Mesendoderm (in vitro differentiated cells): ENCODE results near the gene QPCTL.

Experiments
- DNase-seq: peaks from one replicate; pipeline ENCODE4 v3.0.0; 2013
- H2AK5ac ChIP-seq: 2 replicates; pipeline ENCODE4 v1.6.1; 2013; ENCODE audit warnings: low read length, inconsistent platforms
- H2BK120ac ChIP-seq: 2 replicates; pipeline ENCODE4 v1.6.1; 2013; ENCODE audit warnings: low read depth, mild to moderate bottlenecking, low read length, moderate library complexity, mixed read lengths
- H2BK15ac ChIP-seq: replicated peaks from 2 replicates; pipeline ENCODE4 v1.6.1; 2013; ENCODE audit warnings: low read depth, mild to moderate bottlenecking, moderate library complexity
- H2BK5ac ChIP-seq: 2 replicates; pipeline ENCODE4 v1.6.1; 2013; ENCODE audit warnings: low read length, inconsistent platforms
- H3K18ac ChIP-seq: 2 replicates; pipeline ENCODE4 v1.6.1; 2013; ENCODE audit warnings: mild to moderate bottlenecking, low read length, mixed read lengths
- H3K23ac ChIP-seq: one replicate; pipeline ENCODE4 v1.6.1; 2013; ENCODE audit warnings: low read length
- H3K27ac ChIP-seq: 2 replicates; pipeline ENCODE4 v1.5.1; 2013; ENCODE audit warnings: low read depth, mild to moderate bottlenecking, inconsistent platforms, low read length, moderate library complexity
- H3K27me3 ChIP-seq: 2 replicates; pipeline ENCODE4 v1.6.1; 2013; ENCODE audit warnings: low read length, control low read depth, mild to moderate bottlenecking, inconsistent platforms; ENCODE audit not compliant: insufficient read depth, poor library complexity
- H3K36me3 ChIP-seq: 2 replicates; pipeline ENCODE4 v1.6.1; 2013; ENCODE audit warnings: low read length, inconsistent platforms; ENCODE audit not compliant: control insufficient read depth, insufficient read depth
- H3K4ac ChIP-seq: one replicate; pipeline ENCODE4 v1.6.1; 2013; ENCODE audit warnings: low read depth, mild to moderate bottlenecking, low read length, moderate library complexity
- H3K4me1 ChIP-seq: 2 replicates; pipeline ENCODE4 v1.6.1; 2013; ENCODE audit warnings: low read depth, low read length, inconsistent platforms; ENCODE audit not compliant: control insufficient read depth
- H3K4me2 ChIP-seq: 2 replicates; pipeline ENCODE4 v1.6.1; 2013; ENCODE audit warnings: low read length
- H3K4me3 ChIP-seq: 2 replicates; pipeline ENCODE4 v1.5.1; 2013; ENCODE audit warnings: mild to moderate bottlenecking, low read length
- H3K56ac ChIP-seq: one replicate; pipeline ENCODE4 v1.6.1; 2013; ENCODE audit warnings: low read length
- H3K79me1 ChIP-seq: 2 replicates; pipeline ENCODE4 v1.6.1; 2013; ENCODE audit warnings: low read length, inconsistent platforms
- H3K79me2 ChIP-seq: 2 replicates; pipeline ENCODE4 v1.6.1; 2013; ENCODE audit warnings: mild to moderate bottlenecking, low read length; ENCODE audit not compliant: control insufficient read depth, insufficient read depth
- H3K9ac ChIP-seq: 2 replicates; pipeline ENCODE4 v1.6.1; 2013; ENCODE audit warnings: low read length, inconsistent platforms
- H4K5ac ChIP-seq: one replicate; pipeline ENCODE4 v1.6.1; 2013; ENCODE audit warnings: low read length
- H4K8ac ChIP-seq: one replicate; pipeline ENCODE4 v1.6.1; 2013; ENCODE audit warnings: low read depth, mild to moderate bottlenecking, control low read depth, low read length, moderate library complexity
- WGBS: extraction: QIAGEN DNeasy Blood & Tissue Kit; methylation state at CpG from one replicate; pipeline ENCODE4 v1.1.7; 2013; ENCODE audit warnings: low lambda C conversion rate, missing lambda C conversion rate; ENCODE audit not compliant: insufficient coverage; ENCODE audit errors: extremely low coverage; 5-methylcytosine and 5-hydroxymethylcytosine counted together

The QPCTL gene

DNA sequence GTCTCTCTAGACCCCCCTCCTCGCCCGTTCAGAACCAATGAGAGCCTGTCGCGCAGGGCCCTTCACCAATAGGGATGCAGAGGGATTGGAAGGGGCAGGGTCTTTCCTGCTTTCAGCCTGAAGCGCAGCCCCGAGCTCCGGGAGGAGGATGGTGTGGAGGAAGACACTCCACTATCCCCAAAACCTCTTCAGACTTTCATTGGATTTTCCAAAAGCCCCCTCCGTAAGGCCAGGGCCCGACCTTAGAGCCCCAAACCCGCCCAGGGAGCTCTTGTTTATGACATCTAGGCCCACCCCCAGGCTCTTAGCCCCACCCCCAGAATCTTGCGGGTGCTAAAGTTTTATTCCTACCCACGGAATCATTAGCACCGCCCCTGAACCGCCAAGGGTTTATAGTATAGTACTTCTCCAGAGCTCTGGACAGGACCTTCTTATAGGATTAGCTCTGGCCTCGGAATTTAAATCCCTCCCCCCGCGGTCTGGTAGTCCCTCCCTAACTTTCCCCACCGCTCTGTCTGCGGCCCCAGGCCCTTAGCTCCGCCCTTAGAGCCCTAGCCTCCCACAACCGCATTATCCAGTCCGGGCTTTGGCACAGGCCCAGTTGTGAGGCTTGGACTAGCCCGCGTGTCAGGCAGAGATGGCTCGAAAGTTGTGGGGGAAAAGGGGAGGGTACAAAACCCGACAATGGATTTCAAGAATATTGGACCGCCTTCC is 46.7 kb upstream of the QPCTL start:
- Histone ChIP-seq H3K79me2 (no peaks in the 10 kb centered on the region), H3K4ac (no peak overlapping the region), H4K8ac (no peak overlapping the region), H2BK15ac (no peak overlapping the region), H4K5ac (no peak overlapping the region), H2BK120ac (no peak overlapping the region), H2BK5ac (no peak overlapping the region), H3K18ac (no peak overlapping the region), H3K4me2 (peak overlapping the region; percentile 32), H3K4me3 (peak overlapping the region; percentile 16), H3K9ac (no peak overlapping the region), H3K56ac (peak overlapping the region; percentile 8), H3K27ac (no peak overlapping the region), H3K23ac (no peak overlapping the region), H3K27me3 (no peaks in the 10 kb centered on the region), H3K4me1 (peaks cover 6% of the 10 kb centered on the region), H2AK5ac (no peak overlapping the region), H3K36me3 (no peaks in the 10 kb centered on the region), H3K79me1 (no peaks in the 10 kb centered on the region)
- peak; percentile 95 for DNase-seq
- WGBS: no CpG with 5 or more reads among the region's 27 CpGs

DNA sequence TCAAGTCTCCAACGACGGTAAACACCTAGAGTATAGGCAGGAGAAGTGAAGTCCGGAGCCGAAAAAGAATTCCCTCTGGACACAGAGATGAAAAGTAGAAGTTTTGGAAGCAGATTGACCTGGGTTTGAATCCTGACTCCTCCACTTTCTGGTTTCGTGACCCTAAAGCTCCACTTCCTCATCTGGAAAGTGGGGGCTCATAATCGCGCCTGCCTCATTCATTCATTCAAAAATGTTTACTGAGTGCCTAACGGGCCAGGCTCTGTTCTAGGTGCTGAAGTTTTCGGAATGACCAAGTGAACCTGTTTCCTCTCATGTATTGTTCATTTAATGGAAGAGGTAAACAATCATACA is 46.1 kb upstream of the QPCTL start:
- Histone ChIP-seq H3K79me1 (no peaks in the 10 kb centered on the region), H4K5ac (no peak overlapping the region), H3K18ac (no peak overlapping the region), H2BK5ac (no peak overlapping the region), H3K79me2 (no peaks in the 10 kb centered on the region), H4K8ac (no peak overlapping the region), H2BK15ac (no peak overlapping the region), H3K27ac (no peak overlapping the region), H3K4me1 (peaks cover 6% of the 10 kb centered on the region), H3K27me3 (no peaks in the 10 kb centered on the region), H3K4ac (no peak overlapping the region), H3K9ac (peak overlapping the region; percentile 33), H3K4me3 (no peak overlapping the region), H3K23ac (no peak overlapping the region), H2BK120ac (no peak overlapping the region), H3K4me2 (no peak overlapping the region), H3K36me3 (no peaks in the 10 kb centered on the region), H3K56ac (no peak overlapping the region), H2AK5ac (no peak overlapping the region)
- DNase-seq: no peak
- no CpG with 5 or more reads among the region's 9 CpGs for WGBS

DNA sequence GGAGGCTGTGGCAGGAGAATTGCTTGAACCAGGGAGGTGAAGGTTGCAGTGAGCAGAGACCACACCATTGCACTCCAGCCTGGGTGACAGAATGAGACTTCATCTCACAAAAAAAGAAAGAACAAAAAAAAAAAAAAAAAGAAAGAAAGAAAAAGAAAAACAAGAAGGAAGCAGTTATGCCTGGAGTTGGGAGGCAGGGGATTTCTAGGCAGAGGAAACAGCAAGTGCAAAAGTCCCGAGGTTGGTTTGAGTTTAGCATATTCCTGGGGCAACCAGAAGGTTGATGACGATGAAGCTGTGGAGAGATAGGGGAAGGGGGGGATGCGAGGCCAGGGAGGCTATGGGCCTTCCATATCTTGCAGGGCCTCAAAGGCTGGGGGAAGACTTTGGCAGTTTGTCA is 41.7 kb upstream of the QPCTL start:
- H3K27me3 ChIP-seq: no peaks in the 10 kb centered on the region
- no peak overlapping the region for H4K5ac ChIP-seq
- H2AK5ac ChIP-seq: no peak overlapping the region
- no peaks in the 10 kb centered on the region for H3K36me3 ChIP-seq
- H2BK15ac ChIP-seq: no peak overlapping the region
- H3K4me2 ChIP-seq: no peak overlapping the region
- no peak overlapping the region for H3K23ac ChIP-seq
- H3K79me2 ChIP-seq: no peaks in the 10 kb centered on the region
- H3K27ac ChIP-seq: no peak overlapping the region
- no peak overlapping the region for H3K56ac ChIP-seq
- H4K8ac ChIP-seq: no peak overlapping the region
- WGBS: no CpG with 5 or more reads among the region's 3 CpGs
- H3K79me1 ChIP-seq: no peaks in the 10 kb centered on the region
- no peak overlapping the region for H2BK5ac ChIP-seq
- no peak overlapping the region for H3K4me3 ChIP-seq
- no peak overlapping the region for H3K4ac ChIP-seq
- no peak overlapping the region for H3K18ac ChIP-seq
- no peak overlapping the region for H2BK120ac ChIP-seq
- no peak overlapping the region for H3K9ac ChIP-seq
- peaks cover 4% of the 10 kb centered on the region for H3K4me1 ChIP-seq
- no peak for DNase-seq

DNA sequence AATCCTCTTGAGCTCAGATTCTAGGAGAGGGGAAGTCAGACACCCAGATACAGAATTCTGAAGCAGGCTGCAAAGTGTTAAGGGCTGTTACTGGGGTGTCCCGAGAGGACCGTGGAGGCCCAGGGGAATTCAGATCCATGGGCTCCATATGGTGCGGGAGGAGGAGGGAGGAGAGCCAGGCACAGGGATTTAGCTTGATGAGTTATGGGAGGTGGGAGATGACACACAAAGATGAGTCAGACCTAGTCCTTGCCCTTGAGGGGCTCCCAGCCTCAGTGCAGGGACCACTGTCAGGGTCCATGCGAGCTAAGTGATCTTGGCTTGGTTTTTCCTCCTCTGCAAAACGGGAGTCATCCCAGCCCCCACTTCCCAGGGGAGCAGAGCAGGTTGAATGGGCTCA is 38.8 kb upstream of the QPCTL start:
- peak overlapping the region; percentile 22 for H3K56ac ChIP-seq
- H3K4me1 ChIP-seq: peaks cover 4% of the 10 kb centered on the region
- no peak overlapping the region for H3K4me3 ChIP-seq
- no peak for DNase-seq
- H3K9ac ChIP-seq: no peak overlapping the region
- no peak overlapping the region for H3K4ac ChIP-seq
- H2BK15ac ChIP-seq: no peak overlapping the region
- peak overlapping the region; percentile 74 for H2AK5ac ChIP-seq
- no peaks in the 10 kb centered on the region for H3K79me1 ChIP-seq
- no peak overlapping the region for H3K18ac ChIP-seq
- no peaks in the 10 kb centered on the region for H3K79me2 ChIP-seq
- H2BK120ac ChIP-seq: no peak overlapping the region
- H3K4me2 ChIP-seq: no peak overlapping the region
- H2BK5ac ChIP-seq: no peak overlapping the region
- H4K8ac ChIP-seq: no peak overlapping the region
- no peaks in the 10 kb centered on the region for H3K36me3 ChIP-seq
- H3K27me3 ChIP-seq: no peaks in the 10 kb centered on the region
- H3K27ac ChIP-seq: no peak overlapping the region
- no peak overlapping the region for H4K5ac ChIP-seq
- H3K23ac ChIP-seq: no peak overlapping the region
- WGBS: no CpG with 5 or more reads among the region's 5 CpGs

DNA sequence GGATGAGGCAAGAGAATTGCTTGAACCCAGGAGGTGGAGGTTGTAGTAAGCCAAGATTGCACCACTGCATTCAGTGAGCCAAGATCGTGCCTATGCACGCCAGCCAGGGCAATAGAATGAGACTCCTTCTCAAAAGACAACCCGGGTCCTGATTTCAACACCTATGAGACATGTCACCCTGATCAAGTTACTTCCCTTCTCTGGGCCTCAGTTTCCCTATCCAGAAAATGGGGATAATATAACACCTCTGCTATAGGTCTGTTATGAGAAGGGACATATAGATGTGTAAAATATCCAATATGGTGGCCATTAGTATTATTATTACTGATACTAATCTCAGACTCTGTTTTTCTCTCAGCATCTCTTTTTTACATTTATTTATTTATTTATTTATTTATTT is 37.4 kb upstream of the QPCTL start:
- Histone ChIP-seq H3K27ac (no peak overlapping the region), H2AK5ac (no peak overlapping the region), H3K4me3 (no peak overlapping the region), H3K4me2 (no peak overlapping the region), H4K8ac (no peak overlapping the region), H3K23ac (no peak overlapping the region), H2BK120ac (no peak overlapping the region), H3K27me3 (no peaks in the 10 kb centered on the region), H3K79me2 (no peaks in the 10 kb centered on the region), H3K56ac (no peak overlapping the region), H3K18ac (no peak overlapping the region), H3K9ac (no peak overlapping the region), H3K79me1 (no peaks in the 10 kb centered on the region), H3K36me3 (no peaks in the 10 kb centered on the region), H2BK15ac (no peak overlapping the region), H3K4me1 (peaks cover 4% of the 10 kb centered on the region), H4K5ac (no peak overlapping the region), H2BK5ac (no peak overlapping the region), H3K4ac (no peak overlapping the region)
- WGBS: no CpG with 5 or more reads among the region's 3 CpGs
- no peak for DNase-seq
